Islet precursor cell (in vitro differentiated cells): ENCODE results near the gene CARD19.
A peak's percentile ranks its signal among the peaks of the same experiment; 100 is the strongest.

Source experiments
- DNase-seq: peaks from one replicate; pipeline ENCODE4 v3.0.0-alpha.2; 2018

CARD19 gene

GRCh38 chr9:93089024-93089423 is 7.0 kb upstream of the CARD19 start:
- no peak for DNase-seq

DNA sequence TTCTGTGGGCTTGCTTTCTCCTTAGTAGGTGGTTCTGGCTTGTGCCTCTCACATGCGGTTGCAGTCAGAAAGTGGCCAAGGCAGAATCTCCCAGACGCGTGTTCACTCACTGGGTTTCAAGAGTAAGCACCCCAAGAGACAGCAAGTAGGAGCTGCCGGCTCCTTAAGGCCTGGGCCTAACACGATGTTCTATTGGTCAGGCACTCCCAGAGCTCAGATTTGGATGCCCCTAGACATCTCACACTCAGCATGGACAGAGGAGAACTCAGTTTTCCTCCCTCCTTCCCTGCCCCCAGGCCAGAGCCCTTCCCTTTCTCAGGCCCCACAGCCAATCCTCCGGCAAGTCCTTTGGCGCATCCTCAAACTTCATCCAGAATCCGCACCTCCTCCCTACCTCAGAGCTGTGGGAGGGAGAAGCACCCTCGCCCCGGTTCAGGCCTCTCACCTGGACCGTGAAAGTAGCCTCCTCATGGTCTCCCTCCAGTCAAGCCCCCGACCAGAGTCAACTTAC is 6.5 kb upstream of the CARD19 start:
- DNase-seq = peak; percentile 24

DNA sequence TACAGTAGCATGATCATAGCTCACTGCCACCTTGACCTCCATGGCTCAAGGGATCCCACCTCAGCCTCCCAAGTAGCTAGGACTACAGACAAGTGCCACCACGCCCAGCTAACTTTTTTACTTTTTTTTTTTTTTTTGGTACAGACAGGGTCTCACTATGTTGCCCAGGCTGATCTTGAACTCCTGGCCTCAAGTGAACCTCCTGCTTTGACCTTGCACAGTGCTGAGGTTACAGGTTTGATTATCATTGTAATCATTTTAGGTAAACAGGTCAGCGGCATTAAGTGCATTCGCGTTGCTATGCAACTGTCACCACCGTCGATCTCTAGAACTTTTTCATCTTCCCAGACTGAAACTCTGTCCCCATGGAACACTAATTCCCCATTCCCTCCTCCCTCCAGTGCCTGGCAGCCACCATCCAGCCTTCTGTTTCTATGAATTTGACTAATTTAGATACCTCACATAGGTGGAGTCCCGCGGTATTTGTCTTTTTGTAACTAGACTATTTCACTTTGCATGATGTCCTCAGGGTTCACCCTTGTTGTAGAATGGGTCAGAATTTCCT is 5.8 kb upstream of the CARD19 start:
- DNase-seq = peak; percentile 27

DNA sequence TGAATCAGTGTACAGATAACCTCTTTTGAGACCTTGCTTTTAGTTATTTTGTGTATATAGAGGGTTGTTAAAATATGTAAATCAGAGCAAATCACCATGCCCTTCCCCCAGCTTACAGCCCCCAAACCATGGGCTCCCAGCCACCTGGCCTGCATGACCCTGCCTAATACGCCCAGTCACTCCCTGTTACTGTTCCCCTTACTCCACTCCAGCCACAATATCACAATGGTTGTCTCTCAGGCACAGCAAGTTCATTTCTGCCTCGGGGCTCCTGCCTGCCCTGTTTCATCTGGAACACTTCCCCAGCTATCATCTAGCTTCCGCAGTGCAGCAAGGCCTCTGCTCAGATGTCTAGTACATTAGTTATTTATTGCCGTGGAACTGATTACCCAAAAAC is 5.0 kb upstream of the CARD19 start:
- no peak for DNase-seq

- DNase-seq = peak; percentile 66
Measured at GRCh38 chr9:93091453-93092081, 4.5 kb upstream of the CARD19 start.

- DNase-seq = peak; percentile 35
Measured at GRCh38 chr9:93092251-93092991, 3.6 kb upstream of the CARD19 start.

DNA sequence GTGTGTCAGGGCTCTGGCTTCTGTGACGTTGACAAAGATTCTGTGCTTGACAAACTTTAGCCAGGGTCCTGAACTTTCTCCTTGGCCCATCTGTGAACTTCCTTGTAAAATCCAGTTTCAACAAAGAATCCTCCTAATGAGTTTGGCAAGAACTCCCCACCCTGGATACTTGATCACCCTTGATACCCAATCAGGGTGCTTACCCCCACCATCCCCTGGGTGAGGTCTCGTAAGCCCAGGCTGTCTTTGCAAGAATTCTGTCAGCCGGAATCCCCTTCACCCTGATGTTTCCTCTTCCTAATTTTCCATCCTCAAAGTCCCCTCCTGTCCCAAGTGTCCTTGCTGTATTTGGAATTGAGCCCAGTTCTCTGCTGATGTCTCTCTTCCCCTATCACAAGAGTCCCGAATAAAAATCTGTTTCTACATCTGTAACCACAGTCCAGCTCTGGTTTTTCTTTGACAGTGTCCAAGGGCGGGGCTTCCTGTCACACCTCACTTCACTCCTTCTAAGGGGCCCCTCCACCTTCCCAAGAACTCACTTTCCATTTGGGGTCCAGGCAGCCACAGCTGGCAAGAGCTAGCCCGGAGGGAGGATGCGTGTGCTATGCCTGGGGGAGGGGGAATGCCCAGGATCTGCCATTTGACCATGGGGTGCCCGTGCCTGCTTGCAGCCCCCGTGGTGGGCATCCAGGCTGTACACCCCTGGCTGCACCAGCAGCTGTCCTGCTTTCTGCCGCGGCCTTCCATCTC is 2.7 kb upstream of the CARD19 start:
- peak; percentile 37 for DNase-seq

- peak; percentile 37 for DNase-seq
Measured at GRCh38 chr9:93093877-93094657, 1.9 kb upstream of the CARD19 start.

- peak; percentile 54 for DNase-seq
Measured at GRCh38 chr9:93094658-93095204, 1.3 kb upstream of the CARD19 start.

DNA sequence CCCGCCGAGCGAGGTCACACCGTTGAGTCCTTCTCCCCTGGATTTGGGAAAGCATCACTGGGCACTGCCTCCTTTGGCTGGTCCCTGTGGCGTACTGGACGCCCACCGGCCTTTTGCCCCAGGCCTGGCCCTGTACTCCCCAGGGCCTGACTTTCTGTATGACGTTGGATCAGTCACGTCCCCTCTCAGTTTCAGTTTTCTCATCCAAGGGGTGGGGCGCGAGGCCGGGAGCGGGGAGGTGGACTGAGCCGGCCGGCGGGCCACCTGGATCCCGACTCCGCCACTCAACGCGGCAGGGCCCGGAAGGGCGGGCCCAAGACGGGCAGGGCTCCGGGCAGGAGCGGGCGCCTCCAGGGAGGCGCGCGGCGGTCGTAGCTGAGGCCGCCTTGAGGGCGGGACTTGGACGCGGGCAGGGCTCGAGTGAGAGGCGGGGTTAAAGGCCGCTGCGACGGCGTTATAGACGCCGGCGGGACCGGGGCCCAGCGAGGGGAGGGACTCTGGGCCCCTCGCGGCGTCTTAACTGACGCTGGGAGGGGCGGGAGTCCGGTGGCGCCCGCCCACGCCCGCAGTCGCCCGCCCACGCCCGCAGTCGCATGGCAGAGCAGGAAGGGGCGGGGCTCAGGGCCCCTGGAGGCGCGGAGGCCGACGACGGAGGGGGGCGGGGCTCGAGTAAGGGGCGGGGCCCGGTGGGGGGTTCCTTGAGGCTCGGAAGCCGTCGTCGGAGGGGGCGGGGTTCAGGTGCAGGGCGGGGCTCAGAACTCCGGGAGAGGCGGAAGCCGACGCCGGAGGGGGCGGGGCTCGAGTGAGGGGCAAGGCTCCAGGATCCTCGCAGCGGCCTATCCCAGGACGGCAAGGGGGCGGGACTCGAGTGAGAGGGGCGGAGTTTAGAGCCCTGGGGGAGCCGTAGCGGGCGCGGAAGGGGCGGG is 549 bp upstream of the CARD19 start:
- peak; percentile 100 for DNase-seq

- peak; percentile 52 for DNase-seq
Measured at GRCh38 chr9:93096811-93097382, 880 bp downstream of the CARD19 start.

DNA sequence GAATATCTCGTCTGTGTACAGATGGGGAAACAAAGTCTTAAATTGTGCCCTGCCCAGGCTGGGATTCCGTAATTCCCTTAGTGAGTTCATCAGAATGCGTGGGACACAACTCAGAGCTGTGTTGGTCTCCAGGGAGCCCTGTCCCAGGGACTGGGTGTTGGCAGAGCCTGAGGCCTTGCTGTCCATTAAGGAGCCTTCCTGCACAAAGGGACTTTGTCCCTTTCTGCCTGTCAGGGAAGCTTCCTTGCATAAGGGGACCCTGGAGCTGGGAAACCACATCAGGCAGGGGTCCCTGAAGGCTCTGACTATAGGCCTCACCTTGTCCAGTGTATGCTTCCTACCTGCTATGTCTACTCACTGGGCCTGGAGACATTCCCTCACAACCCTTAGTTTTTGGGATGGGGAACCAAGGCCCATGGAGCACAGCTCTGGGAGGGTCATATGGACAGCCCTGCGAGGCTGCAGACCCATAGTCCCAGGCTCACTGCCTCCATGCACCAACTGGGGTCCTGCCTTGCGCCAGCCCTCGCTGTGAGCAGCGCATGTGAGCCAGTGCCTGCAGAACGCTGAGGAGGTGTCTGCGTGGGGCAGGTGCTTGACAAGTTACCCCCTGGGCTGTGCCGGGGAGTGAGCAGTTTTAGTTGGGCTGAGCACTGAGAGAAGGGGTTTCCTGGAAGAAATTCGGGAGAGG is 1.6 kb downstream of the CARD19 start:
- DNase-seq = peak; percentile 60

GRCh38 chr9:93098236-93098946 is 2.4 kb downstream of the CARD19 start:
- peak; percentile 93 for DNase-seq

DNA sequence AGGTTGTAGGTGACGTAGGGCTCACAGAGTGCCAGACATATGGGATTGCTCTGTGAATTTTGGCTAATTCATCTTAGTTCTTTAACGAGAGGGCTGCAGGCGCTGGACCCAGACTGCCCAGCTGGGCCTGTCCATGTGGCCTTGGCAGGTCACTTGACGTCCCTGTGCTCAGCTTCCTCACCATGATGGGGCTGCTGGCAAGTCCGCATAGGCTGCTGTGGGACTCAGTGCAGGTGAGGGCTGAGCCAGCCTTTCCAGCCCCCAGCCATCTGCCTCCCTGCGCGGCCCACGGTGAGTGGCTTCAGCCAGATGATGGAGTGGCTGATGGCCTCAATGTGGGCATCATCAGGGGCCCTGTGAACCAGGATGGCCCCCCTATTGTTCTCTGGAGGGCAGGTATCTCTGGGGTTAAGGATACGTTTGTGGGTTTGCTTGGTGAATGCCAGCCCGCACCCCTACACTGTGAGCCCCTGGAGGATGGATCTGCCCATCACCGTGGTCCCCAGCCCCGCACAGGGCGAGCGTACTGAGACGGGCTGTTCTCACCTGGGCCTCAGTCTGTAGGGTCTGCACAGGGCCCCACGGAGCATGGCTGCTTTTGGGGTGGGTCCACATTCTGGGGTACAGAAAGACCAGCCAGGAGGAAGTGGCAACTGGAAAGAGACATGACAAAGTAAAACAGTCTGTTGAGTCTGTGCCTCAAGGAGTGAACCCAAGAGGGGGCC is 3.7 kb downstream of the CARD19 start:
- peak; percentile 38 for DNase-seq

- DNase-seq = peak; percentile 22
Measured at GRCh38 chr9:93100276-93100636, 4.2 kb downstream of the CARD19 start.

- DNase-seq = peak; percentile 4
Measured at GRCh38 chr9:93101086-93101485, 5.1 kb downstream of the CARD19 start.

DNA sequence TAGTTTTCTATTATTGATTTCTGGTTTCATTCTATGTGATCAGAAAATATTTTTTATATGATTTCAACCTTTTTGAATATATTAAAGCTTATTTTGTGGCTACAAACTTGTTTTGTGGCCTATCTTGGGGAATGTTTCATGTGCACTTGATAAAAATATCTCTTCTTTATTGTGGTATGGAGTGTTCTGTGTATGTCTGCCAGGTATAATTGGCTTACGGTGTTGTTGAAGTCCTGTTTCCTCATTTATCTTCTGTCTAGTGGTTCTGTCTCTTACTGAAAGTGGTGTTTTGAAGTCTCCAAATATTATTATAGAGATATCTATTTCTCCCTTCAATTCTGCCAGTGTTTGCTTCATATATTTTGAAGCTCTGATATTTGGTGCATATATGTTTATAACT is 9.6 kb downstream of the CARD19 start:
- no peak for DNase-seq

GRCh38 chr9:93107151-93107824 is 11.3 kb downstream of the CARD19 start:
- peak; percentile 42 for DNase-seq
